ENCODE data around the gene E4F1. TPM values are rescaled to one million over a fixed set of nuclear protein-coding genes. Genes with fewer than 3 reads are reported as not detected.

The E4F1 gene
- total and polyA plus RNA-seq, 2 of the 13 experiments (the other 11 are each of a cell fraction or from before 2014, with no cell fraction given) = 13.8 to 19.5 TPM

DNA sequence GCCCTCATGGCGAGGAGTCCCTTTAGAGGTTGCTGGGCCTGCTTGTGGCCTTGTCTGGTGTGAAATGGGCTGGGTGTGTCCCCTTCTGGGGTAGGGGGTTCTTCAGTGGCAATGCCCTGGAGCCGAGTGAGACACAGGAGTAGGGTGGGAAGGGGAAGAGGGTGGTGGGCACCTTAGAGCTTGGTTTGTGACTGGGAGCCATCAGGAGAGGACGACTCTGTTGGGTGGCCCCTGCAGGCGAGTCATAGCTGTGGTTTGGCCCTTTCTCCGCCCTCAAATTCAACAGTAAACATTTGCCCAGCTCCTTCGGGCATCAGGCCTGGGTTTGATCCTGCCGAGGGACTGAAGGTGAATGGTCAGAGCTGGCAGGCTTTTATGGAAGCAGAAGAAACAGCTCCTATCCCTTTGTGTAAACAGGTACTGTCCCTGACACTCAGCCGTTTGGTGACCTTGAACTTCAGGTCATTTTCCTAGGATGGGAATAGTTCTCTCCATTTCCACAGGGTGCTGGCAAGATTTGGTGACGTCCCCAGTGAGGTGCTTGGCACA is 2.9 kb downstream of the E4F1 start (continued):
- TF ChIP-seq JUNB (CRISPR knock-in tag; IDR thresholded peaks at IDR 0.05; ENCODE audit: borderline replicate concordance) (no peak), ZNF850 (CRISPR knock-in tag; conservative IDR thresholded peaks at IDR 0.05) (no peak), REXO4 (CRISPR knock-in tag; IDR thresholded peaks at IDR 0.05; ENCODE audit: borderline replicate concordance) (no peak), ZNF713 (CRISPR knock-in tag; IDR thresholded peaks at IDR 0.05) (no peak), CCAR2 (optimal IDR thresholded peaks at IDR 0.05; ENCODE audit: low read depth, low read length) (no peak), ZNF234 (CRISPR knock-in tag; conservative IDR thresholded peaks at IDR 0.05) (no peak), KDM2A (CRISPR knock-in tag; IDR thresholded peaks at IDR 0.05; ENCODE audit: borderline replicate concordance, low read depth) (peak; percentile 37; the same call in 1 of the 2 replicates), BCL6 (CRISPR knock-in tag; IDR thresholded peaks at IDR 0.05) (peak; percentile 79), ZNF678 (CRISPR knock-in tag; IDR thresholded peaks at IDR 0.05) (no peak), RFX1 (IDR thresholded peaks at IDR 0.05) (no peak), POLR2G (IDR thresholded peaks at IDR 0.05; ENCODE audit: low read depth, low read length) (no peak), SCMH1 (CRISPR knock-in tag; IDR thresholded peaks at IDR 0.05; ENCODE audit: borderline replicate concordance) (no peak), TEAD3 (CRISPR knock-in tag; optimal IDR thresholded peaks at IDR 0.05; ENCODE audit: borderline replicate concordance) (peak; percentile 18), YEATS2 (CRISPR knock-in tag; IDR thresholded peaks at IDR 0.05; ENCODE audit: borderline replicate concordance) (no peak), ZBTB38 (CRISPR knock-in tag; IDR thresholded peaks at IDR 0.05) (no peak), ARNT2 (CRISPR knock-in tag; IDR thresholded peaks at IDR 0.05; ENCODE audit: low read depth) (no peak), ZNF768 (CRISPR knock-in tag; IDR thresholded peaks at IDR 0.05) (no peak; the same call in 1 of the 2 replicates), CREM (IDR thresholded peaks at IDR 0.05) (peak; percentile 45; the same call in 1 of the 2 replicates), CREM (CRISPR knock-in tag; IDR thresholded peaks at IDR 0.05) (no peak), SKI (IDR thresholded peaks at IDR 0.05; ENCODE audit: partially characterized antibody) (peak; percentile 95), ZNF180 (CRISPR knock-in tag; IDR thresholded peaks at IDR 0.05; ENCODE audit: borderline replicate concordance, low read depth) (no peak), PHB2 (IDR thresholded peaks at IDR 0.05; ENCODE audit: partially characterized antibody) (no peak), ZNF331 (CRISPR knock-in tag; IDR thresholded peaks at IDR 0.05) (peak; percentile 27; the same call in 1 of the 2 replicates), SIN3A (IDR thresholded peaks at IDR 0.05; ENCODE audit: borderline replicate concordance, low read depth, low read length) (no peak), ATM (IDR thresholded peaks at IDR 0.05; ENCODE audit: borderline replicate concordance) (no peak)
- TF ChIP-seq, protein P1, sequence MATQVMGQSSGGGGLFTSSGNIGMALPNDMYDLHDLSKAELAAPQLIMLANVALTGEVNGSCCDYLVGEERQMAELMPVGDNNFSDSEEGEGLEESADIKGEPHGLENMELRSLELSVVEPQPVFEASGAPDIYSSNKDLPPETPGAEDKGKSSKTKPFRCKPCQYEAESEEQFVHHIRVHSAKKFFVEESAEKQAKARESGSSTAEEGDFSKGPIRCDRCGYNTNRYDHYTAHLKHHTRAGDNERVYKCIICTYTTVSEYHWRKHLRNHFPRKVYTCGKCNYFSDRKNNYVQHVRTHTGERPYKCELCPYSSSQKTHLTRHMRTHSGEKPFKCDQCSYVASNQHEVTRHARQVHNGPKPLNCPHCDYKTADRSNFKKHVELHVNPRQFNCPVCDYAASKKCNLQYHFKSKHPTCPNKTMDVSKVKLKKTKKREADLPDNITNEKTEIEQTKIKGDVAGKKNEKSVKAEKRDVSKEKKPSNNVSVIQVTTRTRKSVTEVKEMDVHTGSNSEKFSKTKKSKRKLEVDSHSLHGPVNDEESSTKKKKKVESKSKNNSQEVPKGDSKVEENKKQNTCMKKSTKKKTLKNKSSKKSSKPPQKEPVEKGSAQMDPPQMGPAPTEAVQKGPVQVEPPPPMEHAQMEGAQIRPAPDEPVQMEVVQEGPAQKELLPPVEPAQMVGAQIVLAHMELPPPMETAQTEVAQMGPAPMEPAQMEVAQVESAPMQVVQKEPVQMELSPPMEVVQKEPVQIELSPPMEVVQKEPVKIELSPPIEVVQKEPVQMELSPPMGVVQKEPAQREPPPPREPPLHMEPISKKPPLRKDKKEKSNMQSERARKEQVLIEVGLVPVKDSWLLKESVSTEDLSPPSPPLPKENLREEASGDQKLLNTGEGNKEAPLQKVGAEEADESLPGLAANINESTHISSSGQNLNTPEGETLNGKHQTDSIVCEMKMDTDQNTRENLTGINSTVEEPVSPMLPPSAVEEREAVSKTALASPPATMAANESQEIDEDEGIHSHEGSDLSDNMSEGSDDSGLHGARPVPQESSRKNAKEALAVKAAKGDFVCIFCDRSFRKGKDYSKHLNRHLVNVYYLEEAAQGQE (IDR thresholded peaks at IDR 0.05; ENCODE audit: borderline replicate concordance in 1 of 2, low read depth in 1 of 2, low read length in 2 of 2) = 0 out of 4 replicates have a peak, but pooled peaks of 1 of the 2 experiments have one; percentile 22
- TF ChIP-seq, protein P2, sequence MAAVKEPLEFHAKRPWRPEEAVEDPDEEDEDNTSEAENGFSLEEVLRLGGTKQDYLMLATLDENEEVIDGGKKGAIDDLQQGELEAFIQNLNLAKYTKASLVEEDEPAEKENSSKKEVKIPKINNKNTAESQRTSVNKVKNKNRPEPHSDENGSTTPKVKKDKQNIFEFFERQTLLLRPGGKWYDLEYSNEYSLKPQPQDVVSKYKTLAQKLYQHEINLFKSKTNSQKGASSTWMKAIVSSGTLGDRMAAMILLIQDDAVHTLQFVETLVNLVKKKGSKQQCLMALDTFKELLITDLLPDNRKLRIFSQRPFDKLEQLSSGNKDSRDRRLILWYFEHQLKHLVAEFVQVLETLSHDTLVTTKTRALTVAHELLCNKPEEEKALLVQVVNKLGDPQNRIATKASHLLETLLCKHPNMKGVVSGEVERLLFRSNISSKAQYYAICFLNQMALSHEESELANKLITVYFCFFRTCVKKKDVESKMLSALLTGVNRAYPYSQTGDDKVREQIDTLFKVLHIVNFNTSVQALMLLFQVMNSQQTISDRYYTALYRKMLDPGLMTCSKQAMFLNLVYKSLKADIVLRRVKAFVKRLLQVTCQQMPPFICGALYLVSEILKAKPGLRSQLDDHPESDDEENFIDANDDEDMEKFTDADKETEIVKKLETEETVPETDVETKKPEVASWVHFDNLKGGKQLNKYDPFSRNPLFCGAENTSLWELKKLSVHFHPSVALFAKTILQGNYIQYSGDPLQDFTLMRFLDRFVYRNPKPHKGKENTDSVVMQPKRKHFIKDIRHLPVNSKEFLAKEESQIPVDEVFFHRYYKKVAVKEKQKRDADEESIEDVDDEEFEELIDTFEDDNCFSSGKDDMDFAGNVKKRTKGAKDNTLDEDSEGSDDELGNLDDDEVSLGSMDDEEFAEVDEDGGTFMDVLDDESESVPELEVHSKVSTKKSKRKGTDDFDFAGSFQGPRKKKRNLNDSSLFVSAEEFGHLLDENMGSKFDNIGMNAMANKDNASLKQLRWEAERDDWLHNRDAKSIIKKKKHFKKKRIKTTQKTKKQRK (IDR thresholded peaks at IDR 0.05; ENCODE audit: low read length) = no peak
